WTC11 (cell line): Measurements from ENCODE around the gene SLC25A44. TPM values are rescaled to one million over a fixed set of nuclear protein-coding genes. Genes with fewer than 3 reads are reported as not detected.
A peak's percentile ranks its signal among the peaks of the same experiment; 100 is the strongest.

Experiments used
- ATAC-seq: fragments of 200-7000 bp; cut with Tn5 transposase; 2 replicates; pipeline ENCODE4 v1.10.0; 2021; ENCODE audit warnings: mild to moderate bottlenecking, moderate library complexity
- CTCF ChIA-PET: fragments of 300-600 bp; sonication (Branson Sonifier 250); formaldehyde crosslinking; loops from one replicate; lab custom pipeline; 2021; ENCODE audit warnings: antibody characterized with exemption; lab: Charles Lee
- POLR2A ChIA-PET: fragments of 350-600 bp; sonication (Branson Sonifier 250); formaldehyde crosslinking; loops from one replicate; lab custom pipeline; 2021; ENCODE audit warnings: antibody characterized with exemption; lab: Charles Lee
- DNase-seq: peaks from one replicate; pipeline ENCODE4 v3.0.0; 2021; ENCODE audit warnings: low spot score
- H3K27ac Mint-ChIP-seq: 2 replicates; pipeline ENCODE4 v1.8.0; 2021; ENCODE audit warnings: mixed read lengths
- H3K27me3 Mint-ChIP-seq: 2 replicates; pipeline ENCODE4 v1.8.0; 2021; ENCODE audit warnings: low read depth, mild to moderate bottlenecking, moderate library complexity, mixed read lengths
- H3K36me3 Mint-ChIP-seq: 2 replicates; pipeline ENCODE4 v1.8.0; 2021; ENCODE audit warnings: mixed read lengths
- H3K4me1 Mint-ChIP-seq: 2 replicates; pipeline ENCODE4 v1.8.0; 2022; ENCODE audit warnings: mixed read lengths
- H3K4me3 Mint-ChIP-seq: 2 replicates; pipeline ENCODE4 v1.8.0; 2021; ENCODE audit warnings: mild to moderate bottlenecking, moderate library complexity, mixed read lengths
- H3K9me3 Mint-ChIP-seq: 2 replicates; pipeline ENCODE4 v1.8.0; 2021; ENCODE audit warnings: mixed read lengths
- AFF4 ChIP-seq: sonication (generic); formaldehyde crosslinking; IDR thresholded peaks from 2 replicates; pipeline ENCODE4 v1.8.1; 2023; ENCODE audit warnings: mild to moderate bottlenecking, missing genetic modification reagents, borderline replicate concordance
- ELF4 ChIP-seq: sonication (generic); formaldehyde crosslinking; IDR thresholded peaks from 2 replicates; pipeline ENCODE4 v1.8.1; 2022; ENCODE audit warnings: low read depth, mild to moderate bottlenecking, moderate library complexity, missing genetic modification reagents
- ERG ChIP-seq: fragments of 250-450 bp; sonication (Bioruptor Pico); IDR thresholded peaks from 2 replicates; pipeline ENCODE4 v1.8.0; 2021; ENCODE audit warnings: mild to moderate bottlenecking
- FOXJ3 ChIP-seq: sonication (generic); formaldehyde crosslinking; IDR thresholded peaks from 2 replicates; pipeline ENCODE4 v1.9.0; 2021; ENCODE audit warnings: missing genetic modification reagents, mild to moderate bottlenecking, borderline replicate concordance
- GABPB1 ChIP-seq: sonication (generic); formaldehyde crosslinking; IDR thresholded peaks from 2 replicates; pipeline ENCODE4 v1.8.1; 2023; ENCODE audit warnings: mild to moderate bottlenecking, missing genetic modification reagents
- IRF1 ChIP-seq: sonication (generic); formaldehyde crosslinking; IDR thresholded peaks from 2 replicates; pipeline ENCODE4 v1.8.0; 2023; ENCODE audit warnings: missing genetic modification reagents
- JAZF1 ChIP-seq: fragments of 250-450 bp; sonication (Bioruptor Pico); IDR thresholded peaks from 2 replicates; pipeline ENCODE4 v1.9.0; 2021; ENCODE audit warnings: moderate library complexity, mild to moderate bottlenecking, inconsistent platforms
- MAX ChIP-seq: sonication (generic); formaldehyde crosslinking; IDR thresholded peaks from 2 replicates; pipeline ENCODE4 v1.8.0; 2022; ENCODE audit warnings: mild to moderate bottlenecking, missing genetic modification reagents
- NFYB ChIP-seq: sonication (generic); formaldehyde crosslinking; conservative IDR thresholded peaks from 2 replicates; pipeline ENCODE4 v1.8.0; 2022; ENCODE audit warnings: low read depth, missing genetic modification reagents
- NR2C2 ChIP-seq: sonication (generic); formaldehyde crosslinking; IDR thresholded peaks from 2 replicates; pipeline ENCODE4 v1.8.0; 2022; ENCODE audit warnings: mild to moderate bottlenecking, missing genetic modification reagents
- OVOL2 ChIP-seq: fragments of 250-450 bp; sonication (Bioruptor Pico); IDR thresholded peaks from 2 replicates; pipeline ENCODE4 v1.9.0; 2021; ENCODE audit warnings: mild to moderate bottlenecking, borderline replicate concordance
- SMAD3 ChIP-seq: sonication (generic); formaldehyde crosslinking; IDR thresholded peaks from 2 replicates; pipeline ENCODE4 v1.8.0; 2022; ENCODE audit warnings: missing genetic modification reagents, mild to moderate bottlenecking, borderline replicate concordance
- SOX15 ChIP-seq: fragments of 250-450 bp; sonication (Bioruptor Pico); IDR thresholded peaks from 2 replicates; pipeline ENCODE4 v1.9.0; 2021; ENCODE audit warnings: mild to moderate bottlenecking
- ZBTB21 ChIP-seq: sonication (generic); formaldehyde crosslinking; IDR thresholded peaks from 2 replicates; pipeline ENCODE4 v1.8.1; 2023; ENCODE audit warnings: mild to moderate bottlenecking, missing genetic modification reagents, borderline replicate concordance
- ZBTB43 ChIP-seq: sonication (generic); formaldehyde crosslinking; IDR thresholded peaks from 2 replicates; pipeline ENCODE4 v1.8.1; 2023; ENCODE audit warnings: mild to moderate bottlenecking, missing genetic modification reagents
- ZNF121 ChIP-seq: sonication (generic); formaldehyde crosslinking; IDR thresholded peaks from 2 replicates; pipeline ENCODE4 v1.8.0; 2023; ENCODE audit warnings: missing genetic modification reagents
- ZNF232 ChIP-seq: sonication (generic); formaldehyde crosslinking; IDR thresholded peaks from 2 replicates; pipeline ENCODE4 v1.8.0; 2022; ENCODE audit warnings: mild to moderate bottlenecking, missing genetic modification reagents
- ZNF532 ChIP-seq: fragments of 250-450 bp; sonication (Bioruptor Pico); IDR thresholded peaks from 2 replicates; pipeline ENCODE4 v1.9.0; 2021; ENCODE audit warnings: mild to moderate bottlenecking, borderline replicate concordance
- ZNF671 ChIP-seq: fragments of 250-450 bp; sonication (Bioruptor Pico); IDR thresholded peaks from 2 replicates; pipeline ENCODE4 v1.8.0; 2021; ENCODE audit warnings: mild to moderate bottlenecking
- total RNA-seq: library from RNA; stranded (reverse); gene quantifications from 3 replicates; pipeline ENCODE4 v1.2.3, GENCODE V29; 2021

SLC25A44 gene
- total RNA-seq, 1 experiment from 2014 or later, result 29.1 TPM

GRCh38 chr1:156233426-156234127 lies 39.7 kb downstream of the SLC25A44 start:
- CTCF ChIA-PET, result interaction anchor here (0.6 to 5.3 kb wide), 8 partner anchors 8 to 212 kb away, joined by 4 to 34 read pairs (median 6); partner anchors contain the start of gene BGLAP
- Mint-ChIP-seq H3K27me3 (no peaks in the 10 kb centered on the region), H3K4me3 (no peak overlapping the region), H3K9me3 (no peaks in the 10 kb centered on the region), H3K27ac (no peak overlapping the region), H3K36me3 (peaks cover 47% of the 10 kb centered on the region), H3K4me1 (no peaks in the 10 kb centered on the region)
- DNase-seq, result no peak
- no peak for ATAC-seq
- TF ChIP-seq NFYB (CRISPR knock-in tag) (no peak), ZNF121 (CRISPR knock-in tag) (peak; percentile 43; the same call in 1 of the 2 replicates), ZBTB43 (no peak)
- POLR2A ChIA-PET, result interaction anchor here (0.7 kb wide), 1 partner anchor 12 kb away, joined by 4 read pairs; no protein-coding TSS in a partner anchor

GRCh38 chr1:156236164-156236563 lies 42.3 kb downstream of the SLC25A44 start:
- Mint-ChIP-seq H3K4me3 (no peak overlapping the region), H3K36me3 (peaks cover 41% of the 10 kb centered on the region), H3K9me3 (no peaks in the 10 kb centered on the region), H3K4me1 (no peaks in the 10 kb centered on the region), H3K27me3 (no peaks in the 10 kb centered on the region), H3K27ac (no peak overlapping the region)
- no peak for DNase-seq
- TF ChIP-seq ELF4 (CRISPR knock-in tag), result no peak
- TF ChIP-seq ZNF232, result no peak
- no peak for TF ChIP-seq SOX15 (CRISPR knock-in tag)
- POLR2A ChIA-PET, result no interaction called here
- CTCF ChIA-PET, result no interaction called here
- no peak for ATAC-seq

- POLR2A ChIA-PET, result no interaction called here
- H3K27me3 Mint-ChIP-seq, result no peaks in the 10 kb centered on the region
- ATAC-seq (no peak), DNase-seq (no peak)
- peaks cover 41% of the 10 kb centered on the region for H3K36me3 Mint-ChIP-seq
- H3K4me3 Mint-ChIP-seq, result no peak overlapping the region
- H3K9me3 Mint-ChIP-seq, result no peaks in the 10 kb centered on the region
- CTCF ChIA-PET, result interaction anchor here (1.2 to 1.6 kb wide), 3 partner anchors 13 to 97 kb away, joined by 3 to 9 read pairs (median 5); no protein-coding TSS in a partner anchor
- H3K4me1 Mint-ChIP-seq, result no peaks in the 10 kb centered on the region
- no peak overlapping the region for H3K27ac Mint-ChIP-seq
- TF ChIP-seq ZNF671 (no peak), NR2C2 (CRISPR knock-in tag) (no peak), OVOL2 (CRISPR knock-in tag) (no peak), IRF1 (CRISPR knock-in tag) (no peak), FOXJ3 (CRISPR knock-in tag) (no peak), ZNF532 (CRISPR knock-in tag) (no peak), MAX (CRISPR knock-in tag) (no peak), GABPB1 (CRISPR knock-in tag) (no peak), SMAD3 (no peak), ZBTB21 (CRISPR knock-in tag) (no peak), AFF4 (CRISPR knock-in tag) (no peak), JAZF1 (no peak), ERG (CRISPR knock-in tag) (no peak)
Measured at GRCh38 chr1:156238248-156238647, 44.3 kb downstream of the SLC25A44 start.
